CD14-positive monocyte (primary cell): ENCODE measurements around the gene PRM3. TPM values are rescaled to one million over a fixed set of nuclear protein-coding genes. Genes with fewer than 3 reads are reported as not detected.

Experiments
- DNase-seq, 3 donors: peaks; one replicate each; pipeline ENCODE4 v3.0.0-alpha.2; 2011 to 2022
- H2AFZ ChIP-seq: 2 replicates; pipeline ENCODE4 v1.6.0; 2012; ENCODE audit warnings: mild to moderate bottlenecking, low read depth, low read length, inconsistent platforms; ENCODE audit not compliant: insufficient read depth, poor library complexity, severe bottlenecking
- H3K27ac ChIP-seq, 2 donors: 1 replicate in 1 of 2; 2 replicates in 1 of 2; pipeline ENCODE4 v1.5.1; 2012 to 2013; ENCODE audit warnings: low read length in 2 of 2, control low read depth in 1 of 2, inconsistent platforms in 1 of 2, low read depth in 1 of 2, mild to moderate bottlenecking in 1 of 2
- H3K27me3 ChIP-seq, 2 donors: one replicate each; pipeline versions ENCODE4 v1.6.0 to v1.6.1; 2011 to 2013; ENCODE audit warnings: low read length in 2 of 2; ENCODE audit not compliant: control insufficient read depth in 2 of 2, insufficient read depth in 2 of 2
- H3K36me3 ChIP-seq, 2 donors: replicated peaks in 1 of 2; 1 replicate in 1 of 2; 2 replicates in 1 of 2; pipeline versions ENCODE4 v1.5.1 to v1.6.1; 2012 to 2013; ENCODE audit warnings: low read length in 2 of 2, control low read depth in 1 of 2, inconsistent platforms in 1 of 2, mild to moderate bottlenecking in 1 of 2; ENCODE audit not compliant: insufficient read depth in 2 of 2, control insufficient read depth in 1 of 2
- H3K4me1 ChIP-seq, 2 donors: 1 replicate in 1 of 2; 2 replicates in 1 of 2; pipeline versions ENCODE4 v1.5.1 to v1.6.1; 2012 to 2013; ENCODE audit warnings: low read length in 2 of 2, control low read depth in 1 of 2, inconsistent platforms in 1 of 2, mild to moderate bottlenecking in 1 of 2, moderate library complexity in 1 of 2; ENCODE audit not compliant: insufficient read depth in 2 of 2, control insufficient read depth in 1 of 2
- H3K4me2 ChIP-seq: replicated peaks from 2 replicates; pipeline ENCODE3; 2012; ENCODE audit warnings: low read length, moderate library complexity, mild to moderate bottlenecking; ENCODE audit not compliant: poor library complexity, severe bottlenecking; ENCODE audit errors: extremely low read depth
- H3K4me3 ChIP-seq, 3 experiments: fragments of 200-600 bp in 1 of 3; sonication (generic) in 1 of 3; replicated peaks in 1 of 3; 1 replicate in 2 of 3; 2 replicates in 1 of 3; pipeline ENCODE4 v1.5.1; 2011 to 2013; ENCODE audit warnings: low read length in 3 of 3, mild to moderate bottlenecking in 3 of 3, control low read depth in 2 of 3, low read depth in 2 of 3, inconsistent platforms in 1 of 3, moderate library complexity in 1 of 3
- H3K79me2 ChIP-seq: 2 replicates; pipeline ENCODE4 v1.6.0; 2012; ENCODE audit warnings: mild to moderate bottlenecking, control low read depth, inconsistent platforms, low read length, moderate library complexity; ENCODE audit not compliant: insufficient read depth
- H3K9ac ChIP-seq: 2 replicates; pipeline ENCODE4 v1.6.0; 2017; ENCODE audit warnings: low read length, mild to moderate bottlenecking; ENCODE audit not compliant: insufficient read depth, poor library complexity, severe bottlenecking
- H3K9me3 ChIP-seq, 2 donors: replicated peaks in 1 of 2; 1 replicate in 1 of 2; 2 replicates in 1 of 2; pipeline versions ENCODE4 v1.5.1 to v1.6.1; 2012 to 2013; ENCODE audit warnings: low read length in 2 of 2, control low read depth in 1 of 2; ENCODE audit not compliant: control insufficient read depth in 1 of 2, insufficient read depth in 1 of 2
- H4K20me1 ChIP-seq: 2 replicates; pipeline ENCODE4 v1.6.0; 2012; ENCODE audit warnings: mild to moderate bottlenecking, low read length, control low read depth, moderate library complexity; ENCODE audit not compliant: insufficient read depth
- H3K27ac Mint-ChIP-seq, 7 donors: one replicate each; pipeline ENCODE4 v1.8.0; 2020; ENCODE audit warnings: mild to moderate bottlenecking in 7 of 7, mixed read lengths in 7 of 7, moderate library complexity in 6 of 7, inconsistent platforms in 2 of 7
- H3K27me3 Mint-ChIP-seq, 3 donors: one replicate each; pipeline ENCODE4 v1.8.0; 2021 to 2022; ENCODE audit warnings: low read depth in 3 of 3, mild to moderate bottlenecking in 3 of 3, mixed read lengths in 3 of 3, moderate library complexity in 3 of 3, inconsistent platforms in 1 of 3
- H3K36me3 Mint-ChIP-seq, 2 donors: one replicate each; pipeline ENCODE4 v1.8.0; 2020; ENCODE audit warnings: mixed read lengths in 2 of 2, inconsistent platforms in 1 of 2, mild to moderate bottlenecking in 1 of 2
- H3K4me1 Mint-ChIP-seq: one replicate; pipeline ENCODE4 v1.8.0; 2020; ENCODE audit warnings: mild to moderate bottlenecking, mixed read lengths
- H3K4me3 Mint-ChIP-seq, 2 donors: one replicate each; pipeline ENCODE4 v1.8.0; 2020; ENCODE audit warnings: mild to moderate bottlenecking in 2 of 2, mixed read lengths in 2 of 2, moderate library complexity in 1 of 2
- H3K9me3 Mint-ChIP-seq, 7 donors: one replicate each; pipeline ENCODE4 v1.8.0; 2020 to 2022; ENCODE audit warnings: mixed read lengths in 7 of 7, mild to moderate bottlenecking in 6 of 7, moderate library complexity in 6 of 7, inconsistent platforms in 2 of 7
- CTCF ChIP-seq: fragments of 200-600 bp; IDR thresholded peaks from one replicate; pipeline ENCODE4 v1.8.0; 2022; ENCODE audit warnings: antibody characterized with exemption, mild to moderate bottlenecking
- WGBS: methylation state at CpG from one replicate; pipeline ENCODE4 v1.1.5; 2013; ENCODE audit warnings: missing lambda C conversion rate; ENCODE audit not compliant: insufficient coverage; 5-methylcytosine and 5-hydroxymethylcytosine counted together
- intact Hi-C, 2 donors: fragments of 100-400 bp; cut with micrococcal nuclease; formaldehyde crosslinking; loops; one replicate each; pipeline versions ENCODE4 v1.15.0 to v1.15.1; 2023
- polyA plus RNA-seq, 3 donors: library from polyadenylated mRNA; depleted of rRNA in 1 of 3; unstranded in 2 of 3; stranded (reverse) in 1 of 3; fragments of 300-500 nt in 2 of 3; fragments of >200 nt in 1 of 3; fragmentation: Illumina TruSeq in 2 of 3; gene quantifications; 1 replicate in 2 of 3; 2 replicates in 1 of 3; pipeline ENCODE4 v1.2.3, GENCODE V29; 2012 to 2021

PRM3 gene
- polyA plus RNA-seq, 3 donors: not detected

- peaks cover 0 to 6% of the 10 kb centered on the region in 2 donors for H3K27me3 ChIP-seq
- H3K79me2 ChIP-seq: no peaks in the 10 kb centered on the region
- intact Hi-C loops: loop anchor here in 1 of 2 donors (5.0 kb wide), 1 partner anchor 34 kb away; no protein-coding TSS in a partner anchor
- Mint-ChIP-seq H3K9me3 (no peaks in the 10 kb centered on the region), H3K4me1 (peaks cover 20% of the 10 kb centered on the region), H3K4me3 (peak overlapping the region in 1 of 2 donors; percentile 85), H3K27me3 (peaks cover 17 to 36% (median 34%) of the 10 kb centered on the region in 3 donors), H3K27ac (peak overlapping the region in 1 of 7 donors; percentile 6), H3K36me3 (no peaks in the 10 kb centered on the region)
- peak overlapping the region; percentile 63 for H2AFZ ChIP-seq
- no peaks in the 10 kb centered on the region for H4K20me1 ChIP-seq
- peak overlapping the region; percentile 69 for H3K4me2 ChIP-seq
- H3K9me3 ChIP-seq: no peaks in the 10 kb centered on the region
- WGBS: 80% methylated on average over 1 of the region's 5 CpGs
- no peak for DNase-seq
- H3K4me3 ChIP-seq: peak overlapping the region in 1 of 3 experiments; percentile 57
- no peak for TF ChIP-seq CTCF
- no peak overlapping the region for H3K27ac ChIP-seq
- H3K4me1 ChIP-seq: peaks cover 12 to 15% of the 10 kb centered on the region in 2 donors
- H3K36me3 ChIP-seq: no peaks in the 10 kb centered on the region
- no peak overlapping the region for H3K9ac ChIP-seq
Observed at GRCh38 chr16:11298143-11298900, 24.9 kb upstream of the PRM3 start.

GRCh38 chr16:11297492-11298142 is 24.2 kb upstream of the PRM3 start:
- TF ChIP-seq CTCF: no peak
- H3K9me3 Mint-ChIP-seq: peaks cover 0 to 2% (median 0%) of the 10 kb centered on the region in 7 donors
- no peaks in the 10 kb centered on the region for H3K36me3 Mint-ChIP-seq
- 2% methylated on average over 15 of the region's 19 CpGs for WGBS
- peaks cover 22 to 39% (median 38%) of the 10 kb centered on the region in 3 donors for H3K27me3 Mint-ChIP-seq
- Histone ChIP-seq H3K4me3 (peak overlapping the region in 1 of 3 experiments; percentile 57), H3K27ac (no peak overlapping the region), H3K9ac (peak overlapping the region; percentile 40), H3K9me3 (no peaks in the 10 kb centered on the region), H3K27me3 (peaks cover 0 to 6% of the 10 kb centered on the region in 2 donors), H3K4me2 (peak overlapping the region; percentile 69), H4K20me1 (no peaks in the 10 kb centered on the region), H2AFZ (peak overlapping the region; percentile 63), H3K79me2 (no peaks in the 10 kb centered on the region), H3K36me3 (no peaks in the 10 kb centered on the region), H3K4me1 (peaks cover 12 to 15% of the 10 kb centered on the region in 2 donors)
- intact Hi-C loops: loop anchor here in 1 of 2 donors (5.0 kb wide), 1 partner anchor 35 kb away; no protein-coding TSS in a partner anchor
- peak; percentile 42 to 50 (median 46) for DNase-seq
- peak overlapping the region; percentile 66 to 85 for H3K4me3 Mint-ChIP-seq
- peak overlapping the region in 1 of 7 donors; percentile 57 for H3K27ac Mint-ChIP-seq
- H3K4me1 Mint-ChIP-seq: peaks cover 20% of the 10 kb centered on the region
